HuH-7 (cell line): ENCODE data around the gene PIR.
A peak's percentile ranks its signal among the peaks of the same experiment; 100 is the strongest.

Source experiments
- DNase-seq: peaks from one replicate; pipeline ENCODE4 v3.0.0; 2011; ENCODE audit warnings: low spot score

PIR gene

GRCh38 chrX:15344106-15344505, 149.0 kb downstream of the PIR start:
- DNase-seq = no peak

- peak; percentile 6 for DNase-seq
These were observed 150.1 kb downstream of the PIR start for GRCh38 chrX:15343075-15343476.

- DNase-seq = no peak
These were observed 152.3 kb downstream of the PIR start for GRCh38 chrX:15340867-15341266.

GRCh38 chrX:15336023-15336413, 157.1 kb downstream of the PIR start:
- DNase-seq = no peak

DNA sequence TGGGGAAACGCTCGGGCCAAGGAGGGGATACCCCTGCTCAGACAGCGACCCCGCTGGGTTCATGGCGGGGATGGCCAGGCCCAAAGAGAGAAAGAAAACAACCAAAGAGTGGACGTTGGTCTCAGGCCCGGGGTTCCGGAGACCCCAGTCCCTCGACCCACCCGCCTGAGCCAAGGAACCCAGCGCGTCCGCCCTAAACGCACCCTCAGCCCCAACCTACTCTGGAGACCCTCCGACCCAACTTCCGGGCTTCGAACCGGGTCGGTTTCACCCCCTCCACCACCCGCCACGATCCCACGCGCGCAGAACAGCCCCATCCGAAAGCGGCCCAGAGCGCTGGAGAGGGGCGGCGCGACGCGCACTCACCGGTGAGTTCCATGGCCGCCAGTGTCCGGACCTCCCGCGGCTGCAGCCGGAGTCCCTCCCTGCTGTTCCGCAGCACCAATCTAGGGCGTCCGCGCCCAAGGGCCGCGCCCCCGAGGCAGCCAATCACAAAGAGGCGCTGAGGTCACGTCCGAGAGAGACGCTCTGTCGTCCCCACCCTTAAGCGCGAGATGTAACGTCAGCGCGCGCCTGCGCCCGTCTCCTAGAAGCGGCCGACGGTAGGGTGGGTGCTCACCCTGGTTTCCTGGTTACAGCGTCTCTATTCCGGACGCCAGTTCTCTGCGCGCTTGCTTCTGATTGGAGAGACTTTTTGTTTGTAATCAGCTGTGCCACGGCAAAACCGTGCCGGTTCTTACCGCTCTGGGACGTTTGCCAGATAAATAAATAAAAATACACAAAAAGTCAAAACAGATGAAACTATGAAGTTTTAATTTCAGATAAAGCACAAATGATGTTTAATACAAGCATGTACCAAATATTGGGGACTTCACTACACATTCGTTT, 157.8 kb downstream of the PIR start, which contains the start of gene PIGA:
PIGA (minus strand) TSS at position 389 of the 888 bp plus-strand sequence. CDS start 3,593 bp downstream, outside the sequence.
- peak; percentile 70 for DNase-seq
